Stimulated activated CD8-positive, alpha-beta memory T cell treated with anti-CD3 and anti-CD28 coated beads, Interleukin-12 subunit alpha, Interleukin-12 subunit beta, amount 100 ng/mL, for 24 hours (primary cell): ENCODE data around the gene TFEB.

ENCODE experiments used
- DNase-seq: peaks from one replicate; pipeline ENCODE4 v3.0.0-alpha.2; 2020; ENCODE audit errors: extremely low read depth

The TFEB gene

DNA sequence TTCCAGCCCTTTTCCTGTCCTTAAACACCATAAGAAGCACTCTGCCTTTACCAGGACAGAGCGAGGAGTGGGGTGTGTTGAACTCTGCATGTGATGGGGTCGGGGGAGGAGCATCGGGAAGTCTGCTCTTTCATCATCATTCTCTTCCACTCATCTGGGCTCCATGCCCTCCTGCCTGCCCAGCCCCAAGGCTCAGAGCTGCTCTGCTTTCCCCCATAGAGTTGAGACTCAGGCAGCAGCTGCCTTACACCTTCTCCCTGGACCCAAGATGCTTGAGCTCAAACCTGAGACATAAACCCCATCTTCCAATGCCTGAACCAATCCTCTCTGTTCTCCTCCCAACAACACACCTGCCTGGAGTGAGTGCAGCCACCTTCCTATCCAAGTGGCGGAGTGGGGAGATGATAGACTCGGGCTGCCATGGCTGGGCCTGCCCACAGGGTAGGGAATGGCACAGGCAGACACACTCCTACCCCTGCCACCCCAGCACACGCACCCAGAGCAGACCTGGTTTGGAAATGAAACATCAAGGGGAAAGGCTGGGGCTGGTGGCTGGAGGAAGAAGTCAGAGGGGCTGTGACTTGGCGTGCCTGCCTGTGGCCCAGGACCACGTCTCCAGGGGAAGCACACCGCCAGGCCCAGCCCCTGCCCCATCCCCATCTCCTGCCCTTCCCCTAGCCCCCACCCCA, 28.4 kb downstream of the TFEB start:
- DNase-seq, result no peak

DNA sequence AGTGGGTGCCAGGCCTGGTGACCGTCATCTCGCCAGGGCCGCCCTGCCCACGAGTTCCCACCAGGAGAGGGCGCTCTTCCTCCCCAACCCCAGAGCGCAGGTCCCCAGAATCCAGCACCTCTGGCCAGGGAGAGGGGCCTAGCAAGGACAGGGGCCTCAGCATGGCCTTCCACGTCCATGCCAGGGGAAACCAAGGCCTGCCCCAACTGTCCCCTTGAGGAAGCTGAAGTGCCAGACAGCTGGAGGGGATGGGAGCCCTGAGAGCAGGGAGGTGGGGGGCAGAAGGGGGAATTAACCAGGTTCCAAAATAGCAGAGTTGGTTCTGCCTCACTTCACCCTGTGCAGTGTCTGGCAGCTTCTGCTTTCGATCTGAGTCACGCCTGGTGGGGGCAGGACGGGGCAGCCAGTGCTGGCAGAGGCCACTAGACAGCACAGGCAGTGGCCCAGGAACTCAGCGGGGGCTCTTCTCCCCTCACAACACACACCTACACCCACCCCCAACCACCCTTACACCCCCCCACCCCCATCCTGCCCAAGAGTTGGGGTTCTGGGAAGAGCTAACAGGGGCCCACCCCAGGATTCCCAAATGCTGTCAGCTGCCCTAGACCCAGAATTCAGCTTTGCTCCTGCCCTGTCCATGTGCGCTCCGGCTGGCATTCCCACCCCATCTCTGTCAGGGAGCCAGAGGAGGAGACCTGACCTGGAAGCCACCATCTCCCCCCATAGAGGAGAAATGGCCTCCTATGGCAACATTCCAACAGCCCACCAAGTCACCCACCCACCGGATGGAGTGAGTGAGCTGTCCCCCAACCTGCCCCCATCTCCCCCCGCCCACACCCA, 29.2 kb downstream of the TFEB start:
- DNase-seq, result peak; percentile 47

DNA sequence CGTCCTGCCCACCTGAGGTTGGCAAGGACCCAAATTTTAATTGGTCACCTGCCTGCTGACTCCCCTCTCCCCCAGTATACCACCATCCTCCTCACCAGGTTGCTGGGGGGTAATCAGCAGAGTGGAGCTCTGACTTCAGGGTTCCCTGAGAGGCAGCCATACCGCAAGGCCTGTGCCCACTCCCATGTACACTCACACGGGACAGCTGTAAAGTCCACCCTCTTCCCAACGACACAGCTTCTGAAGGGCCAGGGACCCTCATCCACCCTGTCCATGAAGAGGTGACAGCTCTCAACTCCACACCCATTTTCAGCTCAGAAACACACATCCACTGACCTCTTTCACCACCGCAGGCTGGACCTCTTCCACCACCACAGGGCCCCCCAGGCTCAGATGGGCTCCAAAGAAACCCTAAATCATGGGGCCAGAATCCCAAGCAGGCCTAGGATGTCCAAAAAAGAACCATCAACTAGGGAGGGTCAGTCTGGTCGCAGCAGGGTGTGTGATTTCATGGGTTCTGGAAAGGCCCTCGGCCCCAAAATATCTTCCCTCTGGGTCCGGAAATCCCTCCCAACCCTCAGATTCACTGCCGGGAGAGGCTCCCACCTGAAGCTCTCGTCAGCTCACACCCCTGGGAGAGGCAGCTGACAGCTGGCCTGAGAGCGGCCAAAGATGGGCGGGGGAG, 30.0 kb downstream of the TFEB start:
- no peak for DNase-seq

DNA sequence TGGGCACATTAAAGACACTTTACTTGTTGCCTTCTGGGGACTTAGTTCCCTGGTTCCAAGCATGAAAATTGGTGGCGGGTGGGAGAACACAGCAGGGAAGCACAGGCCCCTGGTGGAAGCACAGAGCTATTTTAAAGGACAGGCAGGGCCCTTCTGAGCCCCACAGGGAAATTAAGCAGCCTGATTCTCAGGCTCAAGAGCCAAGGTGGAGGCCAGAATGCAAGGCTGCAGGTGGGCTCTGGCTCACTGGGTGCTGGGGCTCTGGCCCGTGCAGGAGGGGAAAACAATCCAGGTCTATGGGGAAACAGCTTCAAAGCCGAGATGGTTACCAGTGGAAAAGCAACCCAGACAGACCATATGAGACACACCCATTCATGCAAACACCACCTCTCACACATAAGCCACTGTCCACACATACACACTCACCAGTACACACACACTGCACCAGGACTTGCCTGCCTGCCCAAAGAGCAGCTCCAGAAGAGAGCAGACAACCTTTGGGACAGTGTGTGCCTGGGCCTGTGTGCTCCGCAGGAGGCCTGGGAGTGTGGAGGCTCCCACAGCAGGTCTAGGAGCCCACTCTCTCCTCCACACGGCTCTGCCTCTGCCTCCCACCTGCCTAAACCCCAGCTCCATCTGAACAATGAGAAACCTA, 30.6 kb downstream of the TFEB start:
- no peak for DNase-seq

DNA sequence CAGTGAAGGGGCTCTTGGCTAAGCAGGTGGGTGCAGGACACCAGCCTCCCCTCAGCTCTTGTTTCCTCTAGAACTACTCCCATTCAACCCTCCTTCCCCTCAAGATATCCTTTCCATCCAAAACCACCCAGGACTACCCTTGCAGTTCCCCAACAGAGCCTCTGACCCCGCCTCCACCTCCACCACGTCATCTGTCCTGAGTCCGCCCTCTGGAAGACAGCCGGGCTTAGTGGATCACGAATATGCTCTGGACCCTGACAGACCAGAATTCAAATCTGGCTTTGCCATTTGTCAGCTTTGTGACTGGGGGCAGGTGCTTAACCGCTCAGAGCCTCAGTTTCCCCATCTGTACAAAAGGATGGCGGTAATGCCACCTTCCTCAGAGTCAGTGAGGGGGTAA, 31.4 kb downstream of the TFEB start:
- no peak for DNase-seq

GRCh38 chr6:41702771-41703494, 32.5 kb downstream of the TFEB start:
- no peak for DNase-seq

GRCh38 chr6:41702089-41702745, 33.2 kb downstream of the TFEB start:
- DNase-seq, result no peak

DNA sequence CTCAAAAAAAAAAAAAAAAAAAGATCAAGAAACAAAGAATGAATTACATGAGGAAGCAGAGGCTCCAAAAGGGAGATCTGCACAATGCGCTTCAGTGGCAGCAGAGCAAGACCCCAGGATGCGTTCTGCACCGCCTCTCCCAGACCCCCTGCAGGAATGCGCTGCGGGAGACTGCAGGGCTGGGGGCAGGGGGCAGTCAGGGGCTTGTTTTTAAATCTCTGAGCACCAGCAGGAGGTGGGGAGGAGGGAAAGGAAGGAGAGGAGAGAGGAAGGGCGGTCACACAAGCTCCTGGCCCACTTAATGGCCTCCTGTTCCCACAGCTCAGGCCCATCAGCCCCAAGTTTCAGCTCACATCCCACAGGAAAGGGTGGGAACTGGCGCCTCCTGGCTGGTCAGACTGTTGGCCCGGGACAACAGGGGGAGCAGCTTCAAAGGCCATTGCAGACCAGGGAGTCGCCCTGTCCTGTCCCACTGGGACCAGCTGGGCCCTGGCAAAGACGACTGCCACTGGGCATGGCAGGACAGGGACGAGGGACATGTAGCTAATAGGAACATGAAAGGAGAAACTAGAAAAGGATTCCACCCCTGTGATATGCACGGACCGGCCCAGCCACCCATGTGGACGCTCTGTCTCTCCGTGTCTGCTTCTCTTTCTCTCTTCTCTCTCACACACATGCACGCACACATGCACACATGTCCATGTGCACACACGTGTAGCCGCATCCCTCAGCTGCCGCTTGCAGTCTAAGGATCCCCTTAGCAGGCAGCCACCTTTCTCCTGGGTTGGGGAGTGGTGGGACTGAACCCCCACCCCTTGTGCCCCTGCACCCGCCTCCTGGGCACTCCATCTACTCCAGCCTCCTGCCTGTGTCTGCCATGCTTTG, 34.7 kb downstream of the TFEB start:
- DNase-seq, result no peak

DNA sequence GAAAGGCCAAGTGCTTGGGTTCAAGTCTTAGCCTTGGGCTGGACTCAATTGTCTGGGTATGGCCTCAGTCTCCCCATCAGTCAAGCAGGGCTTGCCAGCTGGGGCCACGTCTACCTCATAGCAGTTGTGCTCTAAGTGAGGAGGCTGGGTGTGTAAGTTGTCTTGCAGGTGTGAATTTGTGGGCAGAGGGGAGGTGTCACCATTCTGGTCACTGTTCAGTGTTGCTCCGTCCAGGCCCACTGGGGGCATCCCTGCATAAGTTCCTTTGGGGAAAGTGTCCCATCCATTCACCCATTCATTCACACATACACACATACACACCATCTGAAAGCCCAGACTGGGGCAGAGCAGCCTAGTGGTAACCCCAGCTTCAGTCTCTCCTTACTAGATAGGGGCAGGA, 36.3 kb downstream of the TFEB start:
- DNase-seq, result no peak

DNA sequence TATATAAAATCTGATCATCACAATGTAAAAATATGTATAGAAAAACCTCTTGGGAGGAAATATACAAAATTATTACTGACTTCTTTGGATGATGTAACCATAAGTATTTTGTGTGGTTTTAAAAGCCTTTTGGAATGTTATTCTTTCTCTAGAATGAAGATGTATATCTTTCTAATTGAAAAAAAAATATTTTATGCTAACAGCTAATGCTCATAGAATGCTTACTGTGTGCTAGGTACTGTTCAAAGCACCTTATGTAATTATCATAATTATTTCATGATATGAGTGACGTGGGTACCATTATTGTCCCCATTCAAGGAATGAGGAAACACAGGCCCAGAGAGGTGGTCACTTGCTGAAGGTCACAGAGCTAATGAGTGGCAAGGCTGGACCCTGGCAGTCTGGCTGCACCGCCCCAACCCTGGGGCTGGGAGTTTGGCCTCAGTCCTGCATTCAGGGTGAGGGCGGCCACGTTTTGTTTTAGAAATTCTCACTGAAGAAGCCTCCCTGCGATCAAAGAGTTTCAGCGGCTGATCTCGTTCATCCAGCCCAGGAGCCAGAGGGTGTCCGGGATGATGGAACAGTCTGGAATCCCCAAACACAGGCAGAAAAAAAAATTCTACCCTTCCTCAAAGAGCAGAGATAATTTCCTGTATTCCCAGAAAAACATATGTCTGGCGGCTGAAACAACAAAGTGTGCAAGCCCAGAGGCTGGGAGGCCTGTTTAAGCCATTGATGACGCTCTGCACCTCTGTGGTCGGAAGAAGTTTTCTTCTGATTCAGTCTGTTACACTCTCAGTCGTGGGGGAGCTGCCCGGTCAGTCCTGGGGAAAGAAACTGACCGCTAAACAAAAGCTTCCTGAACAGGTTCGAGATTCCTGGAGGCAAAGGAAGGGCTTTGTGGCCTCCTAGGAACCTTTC, 37.3 kb downstream of the TFEB start:
- no peak for DNase-seq

DNA sequence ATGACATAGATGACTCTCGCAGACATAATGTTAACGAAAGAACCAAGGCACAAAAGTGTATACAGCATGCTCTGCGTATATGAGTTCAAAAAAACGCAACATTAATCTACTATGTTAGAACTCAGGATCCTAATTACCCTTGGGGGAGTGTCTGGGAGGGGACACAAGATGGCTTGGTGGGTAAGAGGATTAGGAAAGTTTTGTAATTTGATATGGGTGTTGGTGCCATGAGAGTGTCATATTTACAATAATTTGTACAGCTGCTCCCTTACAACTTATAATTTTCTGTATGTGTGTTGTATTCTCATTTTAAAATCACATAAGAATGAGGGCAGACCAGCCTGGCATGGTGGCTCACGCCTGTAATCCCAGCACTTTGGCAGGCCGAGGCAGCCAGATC, 38.6 kb downstream of the TFEB start:
- no peak for DNase-seq

DNA sequence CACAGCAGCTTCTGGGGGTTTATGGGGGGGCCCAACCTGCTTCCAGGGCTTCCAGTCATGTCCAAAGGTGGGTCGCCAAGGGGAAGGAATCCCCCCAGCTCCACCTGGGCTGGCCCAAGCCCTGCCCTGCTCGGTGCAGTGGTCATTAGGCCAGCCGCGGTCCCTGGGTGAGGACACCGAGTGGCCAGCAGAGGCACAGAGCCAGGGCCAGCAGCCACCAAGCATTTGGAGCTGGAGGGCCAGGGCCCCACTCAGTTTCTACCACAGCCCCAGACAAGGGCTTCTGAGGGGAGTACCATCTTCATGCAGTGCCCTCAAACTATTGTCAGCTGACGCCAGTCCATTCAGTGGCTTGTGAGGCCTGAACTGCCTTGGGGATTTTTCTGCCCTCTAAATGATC, 39.6 kb downstream of the TFEB start:
- no peak for DNase-seq

DNA sequence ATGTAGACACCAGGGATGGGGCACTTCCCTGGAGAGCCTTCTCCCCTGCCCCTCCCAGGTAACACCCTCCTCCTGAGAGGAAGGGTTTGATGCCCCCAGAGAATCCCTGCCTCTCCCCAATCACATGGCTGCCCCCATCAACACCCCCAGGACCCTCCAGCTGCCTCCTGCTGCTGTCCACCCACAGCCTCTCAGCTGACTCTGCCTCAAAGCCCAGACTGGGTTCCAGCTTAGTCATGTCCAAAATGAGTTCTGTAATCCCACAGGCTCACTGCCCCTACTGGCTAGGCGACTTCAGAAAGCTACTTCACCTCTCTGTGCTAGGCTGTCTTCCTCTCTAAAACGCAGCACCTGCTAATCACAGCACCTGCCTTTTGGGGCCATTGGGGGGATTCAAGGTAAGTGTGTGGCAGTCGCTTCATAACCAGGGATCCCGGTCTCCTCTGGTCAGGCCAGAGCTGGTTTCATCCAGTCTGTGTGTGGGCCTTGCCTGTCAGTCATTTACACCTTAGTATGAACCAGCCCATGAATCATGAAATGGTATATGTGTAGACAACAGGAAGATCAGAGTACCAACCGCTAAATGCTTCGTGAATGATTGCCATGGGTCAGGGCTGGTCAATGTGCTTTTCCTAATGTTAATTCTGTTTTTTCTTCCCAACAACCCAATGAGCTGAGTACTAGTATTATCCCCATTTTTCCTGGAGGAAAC, 40.4 kb downstream of the TFEB start:
- DNase-seq, result no peak

GRCh38 chr6:41693281-41694240, 41.8 kb downstream of the TFEB start:
- no peak for DNase-seq

GRCh38 chr6:41692730-41693129, 42.7 kb downstream of the TFEB start:
- DNase-seq, result no peak

DNA sequence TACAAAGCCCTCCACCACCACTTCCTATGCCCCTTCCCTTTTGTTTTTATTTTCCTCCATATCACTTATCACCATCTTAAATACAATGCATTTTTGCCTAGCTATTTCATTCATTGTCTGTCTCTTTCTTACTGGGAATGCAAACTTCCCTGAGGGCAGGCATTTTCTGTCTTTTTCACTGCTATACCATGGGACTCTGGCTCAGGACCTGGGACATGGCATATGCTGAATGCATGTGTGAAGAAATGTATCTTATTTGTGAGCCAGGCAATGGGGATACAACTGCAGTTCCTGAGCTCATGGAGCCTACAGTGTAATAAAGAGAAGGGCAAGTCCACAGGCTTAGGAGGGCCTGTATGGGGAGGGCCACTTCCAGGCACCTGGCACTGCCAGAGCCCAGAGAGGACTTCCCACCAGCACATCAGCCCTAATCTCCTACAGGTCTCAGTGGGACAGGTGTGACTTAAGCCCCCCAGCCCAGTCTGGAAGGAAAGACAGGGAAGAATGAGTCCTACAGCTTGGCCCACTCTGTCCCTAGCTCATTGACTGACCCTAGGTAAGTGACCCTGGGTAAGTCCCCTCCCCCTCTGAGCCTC, 43.2 kb downstream of the TFEB start:
- DNase-seq, result no peak
